Neural progenitor cell (in vitro differentiated cells): ENCODE results near the gene KHNYN. TPM values are rescaled to one million over a fixed set of nuclear protein-coding genes. Genes with fewer than 3 reads are reported as not detected.
"Not testable (repeated sequence)": the region's sequence is repeated elsewhere in the genome, so short reads cannot be mapped to it uniquely, and the experiment has no call there.

Source experiments
- DNase-seq: peaks from one replicate; pipeline ENCODE4 v3.0.0-alpha.2; 2016; ENCODE audit warnings: low spot score
- H2AFZ ChIP-seq: fragments of 200-600 bp; sonication (generic); replicated peaks from 2 replicates; pipeline ENCODE4 v1.6.1; 2016; ENCODE audit warnings: antibody characterized with exemption
- H3F3A ChIP-seq: fragments of 200-600 bp; sonication (generic); 2 replicates; pipeline ENCODE4 v1.6.1; 2016; ENCODE audit warnings: antibody characterized with exemption, low read depth
- H3K27ac ChIP-seq: fragments of 200-600 bp; sonication (generic); 2 replicates; pipeline ENCODE4 v1.5.1; 2016; ENCODE audit warnings: mild to moderate bottlenecking
- H3K27me3 ChIP-seq: fragments of 200-600 bp; sonication (generic); 2 replicates; pipeline ENCODE4 v1.6.1; 2016; ENCODE audit warnings: mild to moderate bottlenecking, moderate library complexity
- H3K36me3 ChIP-seq: fragments of 200-600 bp; sonication (generic); 2 replicates; pipeline ENCODE4 v1.5.1; 2016
- H3K4me1 ChIP-seq: fragments of 200-600 bp; sonication (generic); 2 replicates; pipeline ENCODE4 v1.6.1; 2016; ENCODE audit warnings: mixed run types
- H3K4me2 ChIP-seq: fragments of 200-600 bp; sonication (generic); 2 replicates; pipeline ENCODE4 v1.6.1; 2016
- H3K4me3 ChIP-seq: fragments of 200-600 bp; sonication (generic); 2 replicates; pipeline ENCODE4 v1.5.1; 2016
- H3K79me2 ChIP-seq: fragments of 200-600 bp; sonication (generic); 2 replicates; pipeline ENCODE4 v1.6.1; 2016; ENCODE audit warnings: low read depth
- H3K9ac ChIP-seq: fragments of 200-600 bp; sonication (generic); 2 replicates; pipeline ENCODE4 v1.6.1; 2016
- H3K9me3 ChIP-seq: fragments of 200-600 bp; sonication (generic); 2 replicates; pipeline ENCODE4 v1.5.1; 2016; ENCODE audit warnings: low read depth
- H4K20me1 ChIP-seq: fragments of 200-600 bp; sonication (generic); 2 replicates; pipeline ENCODE4 v1.6.1; 2016; ENCODE audit warnings: low read depth
- H3K27ac Mint-ChIP-seq: 3 replicates; pipeline ENCODE4 v1.8.0; 2021; ENCODE audit warnings: mixed read lengths
- H3K27me3 Mint-ChIP-seq: 2 replicates; pipeline ENCODE4 v1.8.0; 2022; ENCODE audit warnings: low read depth, mild to moderate bottlenecking, inconsistent platforms, moderate library complexity, mixed read lengths; ENCODE audit not compliant: insufficient read depth
- H3K36me3 Mint-ChIP-seq: 3 replicates; pipeline ENCODE4 v1.8.0; 2021; ENCODE audit warnings: mixed read lengths
- H3K4me1 Mint-ChIP-seq: 3 replicates; pipeline ENCODE4 v1.8.0; 2021; ENCODE audit warnings: mixed read lengths
- H3K4me3 Mint-ChIP-seq: 3 replicates; pipeline ENCODE4 v1.8.0; 2021; ENCODE audit warnings: mild to moderate bottlenecking, moderate library complexity, mixed read lengths
- H3K9me3 Mint-ChIP-seq: 3 replicates; pipeline ENCODE4 v1.8.0; 2020; ENCODE audit warnings: mixed read lengths
- CTCF ChIP-seq: fragments of 200-600 bp; sonication (generic); IDR thresholded peaks from 2 replicates; pipeline ENCODE4 v1.5.1; 2017; ENCODE audit warnings: antibody characterized with exemption, mild to moderate bottlenecking
- EZH2 ChIP-seq: fragments of 200-600 bp; sonication (generic); IDR thresholded peaks from 2 replicates; pipeline ENCODE4 v1.6.1; 2017; ENCODE audit warnings: antibody characterized with exemption, mild to moderate bottlenecking, moderate library complexity
- EZH2phosphoT487 ChIP-seq: fragments of 200-600 bp; sonication (generic); IDR thresholded peaks from 2 replicates; pipeline ENCODE4 v1.6.1; 2017; ENCODE audit warnings: antibody characterized with exemption
- total RNA-seq: library from RNA; depleted of rRNA; stranded (reverse); fragments of >200 nt; gene quantifications from 2 replicates; pipeline ENCODE4 v1.2.3, GENCODE V29; 2015; ENCODE audit warnings: low replicate concordance

KHNYN gene
- total RNA-seq, 1 donor from 2014 or later: 20.4 TPM

DNA sequence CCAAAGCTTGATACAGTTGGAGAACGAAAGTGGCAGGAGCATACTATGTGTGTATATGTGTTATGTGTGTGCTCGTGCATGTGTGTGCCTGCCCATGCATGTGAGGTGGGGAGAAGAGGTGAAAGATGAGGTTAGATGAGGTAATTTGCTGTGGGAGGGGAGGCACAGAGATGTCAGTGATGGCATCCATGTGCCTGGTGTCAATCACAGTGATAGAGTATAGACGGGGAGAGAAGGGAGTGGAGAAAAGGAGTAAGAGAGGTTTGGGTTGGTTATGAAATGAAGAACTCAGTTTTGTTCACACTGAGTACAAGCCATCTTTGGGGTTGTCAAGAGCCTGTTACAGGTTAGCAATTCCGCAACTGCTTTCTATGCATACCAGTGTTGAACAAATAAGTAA lies 45.6 kb upstream of the KHNYN start:
- Mint-ChIP-seq H3K27me3 (peaks cover 8% of the 10 kb centered on the region), H3K36me3 (no peaks in the 10 kb centered on the region), H3K4me3 (no peak overlapping the region), H3K4me1 (peaks cover 23% of the 10 kb centered on the region), H3K9me3 (no peaks in the 10 kb centered on the region), H3K27ac (no peak overlapping the region)
- Histone ChIP-seq H3K79me2 (no peaks in the 10 kb centered on the region), H3K9ac (no peak overlapping the region), H3K4me2 (no peak overlapping the region), H3K4me1 (peaks cover 8% of the 10 kb centered on the region), H3K27ac (no peak overlapping the region), H4K20me1 (no peaks in the 10 kb centered on the region), H3F3A (peaks cover 14% of the 10 kb centered on the region), H3K27me3 (no peaks in the 10 kb centered on the region), H3K4me3 (no peak overlapping the region), H2AFZ (no peak overlapping the region), H3K9me3 (no peaks in the 10 kb centered on the region), H3K36me3 (no peaks in the 10 kb centered on the region)
- TF ChIP-seq EZH2phosphoT487: no peak
- TF ChIP-seq EZH2: no peak
- no peak for TF ChIP-seq CTCF
- DNase-seq: no peak

DNA sequence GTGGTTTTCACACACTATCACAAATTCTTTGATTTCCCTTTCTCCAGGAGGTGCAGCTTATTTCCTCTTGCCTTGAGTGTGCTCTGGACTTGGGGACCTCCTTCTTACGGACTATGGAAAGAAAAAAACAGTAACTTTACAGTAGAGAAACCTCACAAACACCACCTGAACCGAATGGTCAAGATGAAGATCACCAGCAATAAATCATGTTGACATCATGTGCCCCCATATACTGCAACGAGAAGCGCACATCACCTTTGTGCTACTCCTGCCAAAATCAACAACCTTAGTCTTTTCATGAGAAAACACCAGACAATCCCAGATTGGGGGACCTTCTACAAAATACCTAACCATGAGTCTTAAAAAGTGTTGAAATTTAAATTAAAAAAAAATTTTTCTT lies 44.2 kb upstream of the KHNYN start:
- Mint-ChIP-seq H3K36me3 (no peaks in the 10 kb centered on the region), H3K27ac (no peak overlapping the region), H3K9me3 (no peaks in the 10 kb centered on the region), H3K27me3 (peaks cover 8% of the 10 kb centered on the region), H3K4me3 (no peak overlapping the region), H3K4me1 (peaks cover 25% of the 10 kb centered on the region)
- Histone ChIP-seq H3K9ac (no peak overlapping the region), H3F3A (peaks cover 3% of the 10 kb centered on the region), H3K36me3 (no peaks in the 10 kb centered on the region), H3K4me2 (no peak overlapping the region), H3K4me3 (no peak overlapping the region), H4K20me1 (no peaks in the 10 kb centered on the region), H3K27me3 (no peaks in the 10 kb centered on the region), H3K9me3 (no peaks in the 10 kb centered on the region), H3K4me1 (peaks cover 2% of the 10 kb centered on the region), H2AFZ (no peak overlapping the region), H3K79me2 (no peaks in the 10 kb centered on the region), H3K27ac (no peak overlapping the region)
- DNase-seq: no peak
- no peak for TF ChIP-seq EZH2phosphoT487

GRCh38 chr14:24387009-24387345 lies 42.8 kb upstream of the KHNYN start:
- no peaks in the 10 kb centered on the region for H3K9me3 Mint-ChIP-seq
- Histone ChIP-seq H3F3A (no peaks in the 10 kb centered on the region), H2AFZ (no peak overlapping the region), H3K79me2 (no peaks in the 10 kb centered on the region), H3K9ac (no peak overlapping the region), H3K4me2 (no peak overlapping the region), H3K27me3 (no peaks in the 10 kb centered on the region), H4K20me1 (no peaks in the 10 kb centered on the region), H3K36me3 (no peaks in the 10 kb centered on the region), H3K4me1 (no peaks in the 10 kb centered on the region), H3K27ac (no peak overlapping the region), H3K4me3 (no peak overlapping the region), H3K9me3 (no peaks in the 10 kb centered on the region)
- DNase-seq: no peak
- H3K4me1 Mint-ChIP-seq: peaks cover 22% of the 10 kb centered on the region
- no peak overlapping the region for H3K4me3 Mint-ChIP-seq
- peaks cover 5% of the 10 kb centered on the region for H3K27me3 Mint-ChIP-seq
- H3K36me3 Mint-ChIP-seq: no peaks in the 10 kb centered on the region
- no peak for TF ChIP-seq CTCF
- TF ChIP-seq EZH2: no peak
- TF ChIP-seq EZH2phosphoT487: no peak
- no peak overlapping the region for H3K27ac Mint-ChIP-seq

DNA sequence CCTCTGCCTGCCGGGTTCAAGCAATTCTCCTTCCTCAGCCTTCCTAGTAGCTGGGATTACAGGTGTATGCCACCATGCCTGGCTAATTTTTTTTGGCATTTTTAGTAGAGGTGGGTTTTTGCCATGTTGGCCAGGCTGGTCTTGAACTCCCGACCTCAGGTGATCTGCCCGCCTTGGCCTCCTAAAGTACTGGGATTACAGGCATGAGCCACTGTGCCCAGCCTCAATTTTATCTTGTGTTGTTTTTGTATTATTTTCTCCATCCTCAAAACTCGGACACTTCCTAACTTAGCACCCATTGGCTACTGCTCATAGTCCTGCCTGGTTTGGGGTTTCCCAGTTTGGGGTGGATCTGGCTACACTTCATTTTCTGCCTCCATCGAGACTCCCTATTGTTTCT lies 42.2 kb upstream of the KHNYN start:
- not testable (repeated sequence) for H3K4me3 ChIP-seq, H3K27me3 ChIP-seq, H3K27ac Mint-ChIP-seq, H3K27me3 Mint-ChIP-seq, DNase-seq, H3K27ac ChIP-seq, H3K9me3 ChIP-seq, H3K9ac ChIP-seq, H3K36me3 ChIP-seq, H3K4me3 Mint-ChIP-seq, H3F3A ChIP-seq, H3K36me3 Mint-ChIP-seq, H3K4me1 ChIP-seq, H4K20me1 ChIP-seq, H2AFZ ChIP-seq, H3K9me3 Mint-ChIP-seq, H3K79me2 ChIP-seq, H3K4me2 ChIP-seq
- peaks cover 22% of the 10 kb centered on the region for H3K4me1 Mint-ChIP-seq
